NCI-H345 (cell line): Measurements from ENCODE around the gene ARHGEF39.
A peak's percentile ranks its signal among the peaks of the same experiment; 100 is the strongest.
"Not testable (repeated sequence)": the region's sequence is repeated elsewhere in the genome, so short reads cannot be mapped to it uniquely, and the experiment has no call there.

ENCODE experiments used
- DNase-seq: peaks from one replicate; lab custom pipeline; 2025; lab: John Stamatoyannopoulos, UW

The ARHGEF39 gene

GRCh38 chr9:35650341-35651158 is 14.4 kb downstream of the ARHGEF39 start, which contains the start of gene SIT1:
Gene SIT1, minus strand, starts transcription at chr9:35650931. Its CDS starts 78 bp downstream, at chr9:35650853.
- DNase-seq = no peak

DNA sequence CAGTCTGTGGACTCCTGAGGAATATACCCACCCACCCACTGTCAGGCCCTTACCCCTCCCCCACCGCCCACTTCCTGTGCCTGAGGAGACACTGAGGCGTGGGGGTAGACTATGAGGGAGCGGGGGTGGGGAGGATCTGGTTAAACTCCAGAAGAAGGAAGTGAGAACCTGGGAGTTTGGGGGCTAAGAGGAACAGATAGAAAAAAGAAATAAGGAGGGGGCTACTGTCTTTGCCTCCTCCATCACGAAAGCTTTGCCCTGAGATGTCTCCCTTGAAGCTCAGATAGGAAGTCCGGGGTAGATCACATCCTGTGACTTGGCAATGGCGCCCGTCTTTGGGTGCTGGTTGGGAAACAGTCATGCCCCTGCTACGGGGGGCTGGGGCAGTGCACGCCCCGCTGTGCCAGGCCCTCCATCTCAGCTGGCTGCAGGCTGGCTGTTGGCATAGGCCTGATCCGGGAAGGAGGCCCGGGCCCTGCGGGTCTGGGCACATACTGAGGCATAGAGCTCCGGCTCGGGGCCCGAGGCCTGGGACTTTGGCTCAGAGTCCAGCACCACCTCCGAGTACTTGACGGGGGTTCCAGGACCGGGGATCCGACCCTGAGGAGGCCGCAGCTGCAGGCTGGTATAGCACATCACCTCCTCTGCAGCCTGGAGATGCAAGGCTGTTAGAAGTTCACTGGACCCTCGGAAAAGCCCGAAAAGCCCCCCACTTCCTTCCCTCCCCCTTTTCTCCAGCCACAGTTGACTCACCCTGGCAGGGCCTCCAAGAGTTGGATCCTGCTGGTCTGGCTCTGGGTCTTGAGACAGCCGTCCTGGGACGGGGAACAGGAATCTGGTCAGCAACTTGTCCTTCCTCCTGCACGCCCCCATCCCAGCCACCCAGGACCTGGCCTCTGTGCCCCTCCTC is 15.3 kb downstream of the ARHGEF39 start:
- DNase-seq = no peak

- DNase-seq = peak; percentile 91
These were observed 18.3 kb downstream of the ARHGEF39 start for GRCh38 chr9:35646533-35647265.

- DNase-seq = no peak
These were observed 18.9 kb downstream of the ARHGEF39 start for GRCh38 chr9:35646153-35646532.

DNA sequence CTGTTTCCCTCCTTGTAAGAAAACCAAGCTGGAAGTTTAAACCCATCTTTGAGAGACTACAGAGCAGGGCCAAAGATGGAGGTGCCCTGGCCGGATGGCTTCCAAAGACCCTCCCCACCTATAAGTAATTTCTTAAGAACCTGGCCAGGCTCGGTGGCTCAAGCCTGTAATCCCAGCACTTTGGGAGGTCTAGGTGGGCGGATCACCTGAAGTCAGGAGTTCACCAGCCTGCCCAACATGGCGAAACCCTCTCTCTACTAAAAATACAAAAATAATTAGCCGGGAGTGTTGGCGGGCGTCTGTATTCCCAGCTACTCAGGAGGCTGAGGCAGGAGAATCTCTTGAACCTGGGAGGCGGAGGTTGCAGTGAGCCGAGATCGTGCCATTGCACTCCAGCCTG is 19.3 kb downstream of the ARHGEF39 start:
- not testable (repeated sequence) for DNase-seq

DNA sequence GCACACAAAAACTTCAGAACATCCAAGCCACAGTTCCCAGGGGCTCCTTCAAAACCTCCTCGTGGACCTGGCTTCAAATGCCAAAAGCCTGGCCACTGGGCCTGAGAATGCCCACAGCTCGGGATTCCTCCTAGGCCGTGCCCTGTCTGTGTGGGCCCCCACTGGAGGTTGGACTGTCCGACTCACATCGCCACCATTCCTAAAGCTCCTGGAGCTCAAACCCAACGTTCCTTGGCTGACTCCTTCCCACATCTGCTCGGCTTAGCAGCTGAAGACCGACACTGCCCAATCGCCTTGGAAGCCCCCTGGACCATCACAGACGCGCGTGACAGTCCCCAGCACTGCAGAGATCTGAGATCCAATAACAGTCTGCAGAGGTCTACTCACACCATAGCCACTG is 21.9 kb downstream of the ARHGEF39 start:
- no peak for DNase-seq

DNA sequence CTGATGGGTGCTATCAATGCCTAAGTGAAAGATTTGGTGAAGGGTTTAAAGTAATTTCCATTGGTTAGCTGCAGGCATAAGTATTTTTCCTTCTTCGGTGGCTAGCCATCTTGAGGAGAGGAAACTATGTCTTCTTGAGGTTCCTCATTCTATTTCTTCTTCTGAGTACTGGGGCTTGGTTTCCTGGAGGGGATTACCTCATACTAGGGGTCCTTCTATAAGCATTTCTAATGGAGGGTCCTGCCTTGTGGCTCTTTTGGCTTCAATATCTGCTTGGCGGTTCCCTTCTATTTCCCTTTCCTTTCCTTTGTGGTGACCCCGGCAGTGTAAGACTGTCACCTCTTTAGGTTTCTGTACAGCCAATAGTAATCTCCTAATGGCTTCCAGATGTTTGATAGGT is 23.5 kb downstream of the ARHGEF39 start:
- DNase-seq = not testable (repeated sequence)

DNA sequence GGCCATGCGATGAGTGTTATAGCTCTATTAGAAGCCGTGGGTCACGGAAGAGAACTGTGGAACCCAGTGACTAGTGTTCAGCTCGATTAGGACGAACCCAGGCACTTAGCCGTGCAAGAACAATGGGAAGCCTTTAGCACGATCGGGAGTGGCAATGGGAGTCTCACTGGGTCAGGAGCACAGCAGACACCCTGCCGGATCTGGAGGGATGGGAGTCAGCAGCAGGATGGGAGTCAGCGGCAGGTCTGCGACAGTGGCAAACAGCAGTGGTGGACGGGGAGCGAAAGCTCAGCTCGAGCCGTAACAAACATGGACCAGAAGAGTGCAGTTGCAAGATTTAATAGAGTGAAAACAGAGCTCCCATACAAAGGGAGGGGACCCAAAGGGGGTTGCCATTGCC is 24.6 kb downstream of the ARHGEF39 start:
- not testable (repeated sequence) for DNase-seq

DNA sequence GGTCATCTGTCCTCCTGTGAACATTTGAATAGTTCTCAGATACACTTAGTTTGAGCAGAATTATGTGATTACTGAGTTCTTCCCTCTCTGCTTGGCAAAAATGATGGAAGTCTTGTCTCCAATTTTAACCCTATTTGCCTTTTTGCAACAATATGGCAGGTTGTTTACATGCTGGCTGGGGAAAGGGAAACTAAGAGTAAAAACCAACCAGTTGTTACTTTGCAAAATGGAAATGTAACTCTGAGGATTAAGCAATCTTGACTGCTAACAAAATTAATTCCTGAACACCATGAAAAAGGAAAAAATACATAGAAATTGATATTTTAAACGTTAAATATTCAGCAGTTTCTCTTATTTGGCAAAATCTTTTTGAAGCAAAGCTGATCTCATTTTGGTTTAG is 25.4 kb downstream of the ARHGEF39 start:
- no peak for DNase-seq

- not testable (repeated sequence) for DNase-seq
These were observed 25.8 kb downstream of the ARHGEF39 start for GRCh38 chr9:35639225-35639624.

GRCh38 chr9:35638751-35639150 is 26.2 kb downstream of the ARHGEF39 start:
- not testable (repeated sequence) for DNase-seq

GRCh38 chr9:35637427-35637955 is 27.5 kb downstream of the ARHGEF39 start:
- DNase-seq = not testable (repeated sequence)

DNA sequence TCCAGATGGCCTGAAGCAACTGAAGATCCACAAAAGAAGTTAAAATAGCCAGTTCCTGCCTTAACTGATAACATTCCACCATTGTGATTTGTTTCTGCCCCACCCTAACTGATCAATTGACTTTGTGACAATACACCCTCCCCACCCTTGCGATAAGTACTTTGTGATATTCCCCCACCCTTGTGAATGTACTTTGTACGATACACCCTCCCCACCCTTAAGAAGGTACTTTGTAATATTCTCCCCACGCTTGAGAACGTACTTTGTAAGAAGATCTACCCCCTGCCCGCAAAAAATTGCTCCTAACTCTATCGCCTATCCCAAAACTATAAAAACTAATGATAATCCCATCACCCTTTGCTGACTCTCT is 28.1 kb downstream of the ARHGEF39 start:
- not testable (repeated sequence) for DNase-seq

GRCh38 chr9:35636135-35636876 is 28.7 kb downstream of the ARHGEF39 start:
- no peak for DNase-seq

- no peak for DNase-seq
These were observed 29.3 kb downstream of the ARHGEF39 start for GRCh38 chr9:35635730-35636129.

DNA sequence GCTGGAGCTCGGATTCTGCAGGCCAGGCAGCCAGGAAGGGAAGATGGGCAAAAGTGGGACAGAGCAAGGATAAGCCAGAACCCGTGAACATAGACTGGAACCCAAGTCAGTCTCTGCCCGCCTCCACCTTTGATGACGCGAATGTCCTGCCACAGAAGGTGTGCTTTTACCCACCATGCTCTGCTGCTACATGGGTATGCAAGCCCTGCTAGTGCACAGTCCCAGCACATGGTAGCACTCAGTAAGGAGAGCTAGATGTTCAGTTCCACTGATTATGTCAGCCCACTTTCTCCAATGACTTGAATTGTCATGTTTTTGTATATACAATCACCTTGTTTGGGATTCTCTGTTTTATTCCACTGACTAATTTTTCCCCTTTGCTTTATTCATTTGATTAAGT is 35.4 kb downstream of the ARHGEF39 start:
- DNase-seq = no peak

DNA sequence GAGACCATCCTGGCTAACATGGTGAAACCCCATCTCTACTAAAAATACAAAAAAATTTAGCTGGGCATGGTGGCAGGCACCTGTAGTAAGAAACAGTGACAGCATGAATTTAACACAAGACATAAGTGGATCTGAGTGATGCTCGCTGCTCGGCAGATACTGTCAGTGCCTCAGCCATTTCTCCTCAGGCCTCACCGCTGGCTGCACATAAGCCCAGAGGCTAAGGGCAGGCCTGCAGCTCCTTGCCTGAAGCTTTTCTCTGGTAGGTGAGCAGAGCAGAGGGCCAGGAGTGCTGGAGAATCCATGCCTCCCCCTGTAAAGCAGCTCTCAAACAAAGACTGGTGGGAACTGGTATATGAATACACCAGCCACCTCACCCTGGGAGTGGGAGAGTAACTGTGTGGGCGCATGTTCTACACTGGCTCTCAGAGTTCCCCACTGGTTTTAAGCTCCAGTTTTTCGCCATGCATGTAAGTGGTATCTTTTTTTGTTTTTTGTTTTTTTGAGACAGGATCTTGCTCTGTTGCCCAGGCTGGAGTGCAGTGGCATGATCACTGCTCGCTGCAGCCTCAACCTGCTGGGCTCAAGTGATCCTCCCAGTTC is 36.5 kb downstream of the ARHGEF39 start:
- no peak for DNase-seq

DNA sequence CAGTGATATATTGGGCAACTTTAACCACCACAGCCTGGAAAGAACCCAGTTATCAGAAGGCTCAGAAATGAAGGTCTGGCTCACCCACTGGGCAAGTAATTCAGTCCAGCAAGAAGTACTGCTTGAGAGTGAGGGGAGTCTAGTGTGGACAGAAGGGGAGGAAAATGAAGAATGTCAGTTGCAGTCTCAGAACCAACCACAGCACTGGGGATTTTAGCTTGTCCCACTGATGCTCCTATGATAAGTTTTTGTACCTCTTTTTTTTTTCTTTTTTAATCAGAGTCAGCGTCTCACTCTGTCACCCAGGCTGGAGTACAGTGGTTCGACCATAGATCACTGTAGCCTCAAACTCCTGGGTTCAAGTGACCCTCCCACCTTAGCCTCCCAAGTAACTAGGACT is 37.4 kb downstream of the ARHGEF39 start:
- DNase-seq = no peak

- DNase-seq = no peak
These were observed 45.2 kb downstream of the ARHGEF39 start for GRCh38 chr9:35619800-35620158.

DNA sequence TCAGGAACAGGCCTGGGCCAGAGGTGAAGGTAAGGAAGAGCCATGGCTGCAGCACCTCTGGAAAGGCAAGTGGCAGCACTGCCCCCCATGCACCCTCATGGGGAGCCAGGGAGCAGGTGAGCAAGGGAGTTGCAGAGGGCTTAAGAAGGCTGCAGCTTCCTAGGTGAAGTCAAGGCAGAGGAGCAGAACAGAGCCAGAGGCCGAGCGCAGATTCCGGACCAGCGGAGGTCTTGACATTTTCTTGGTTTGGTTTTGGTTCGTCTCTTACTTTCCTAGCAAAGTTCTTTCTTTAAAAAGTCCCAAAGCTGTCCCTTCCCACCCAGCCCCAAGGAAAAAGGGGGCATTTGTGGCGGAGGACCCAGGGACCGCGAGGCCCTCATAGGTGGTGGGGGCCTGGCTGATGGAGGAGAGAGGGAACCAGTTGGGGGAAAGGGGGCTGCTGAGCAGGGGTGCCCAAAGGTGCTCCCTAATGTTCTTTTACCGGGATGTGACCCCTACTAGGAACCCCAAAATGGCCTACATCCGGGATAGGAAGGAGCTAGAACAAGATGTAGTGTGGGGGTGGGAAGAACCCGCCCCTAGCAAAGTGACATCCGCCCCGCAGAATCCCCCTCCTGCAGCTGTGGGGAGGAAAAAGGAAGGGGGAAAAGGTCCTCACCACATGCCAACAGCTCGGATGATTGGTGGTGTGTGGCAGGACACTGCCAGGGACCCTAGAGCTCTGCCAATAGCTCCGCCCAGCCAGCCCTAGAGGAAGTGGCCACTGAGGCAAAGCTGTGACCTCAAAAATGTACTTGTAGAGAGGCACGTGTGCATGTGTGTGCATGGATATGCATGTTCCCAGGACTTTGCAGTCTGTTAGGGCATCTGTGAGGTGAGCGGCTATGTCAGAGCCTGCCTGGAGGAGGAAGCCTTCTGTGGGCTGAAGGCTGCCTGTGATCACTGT is 45.9 kb downstream of the ARHGEF39 start:
- DNase-seq = no peak
